NCI-H82 (cell line): ENCODE data around the gene CDK15.

ENCODE experiments used
- DNase-seq: peaks from one replicate; lab custom pipeline; 2025; lab: John Stamatoyannopoulos, UW

Gene CDK15

GRCh38 chr2:201871471-201871870 lies 65.1 kb downstream of the CDK15 start:
- no peak for DNase-seq

- no peak for DNase-seq
Observed at GRCh38 chr2:201872591-201872990, 66.3 kb downstream of the CDK15 start.

GRCh38 chr2:201879996-201880395 lies 73.7 kb downstream of the CDK15 start:
- no peak for DNase-seq

- DNase-seq = no peak
Observed at GRCh38 chr2:201880579-201880978, 74.2 kb downstream of the CDK15 start.

- no peak for DNase-seq
Observed at GRCh38 chr2:201880993-201881611, 74.8 kb downstream of the CDK15 start.

- DNase-seq = no peak
Observed at GRCh38 chr2:201881741-201882140, 75.4 kb downstream of the CDK15 start.

GRCh38 chr2:201882353-201883090 lies 76.2 kb downstream of the CDK15 start:
- peak; percentile 61 for DNase-seq

GRCh38 chr2:201883606-201884369 lies 77.5 kb downstream of the CDK15 start:
- peak; percentile 66 for DNase-seq

GRCh38 chr2:201886504-201886903 lies 80.2 kb downstream of the CDK15 start:
- no peak for DNase-seq

GRCh38 chr2:201887773-201888425 lies 81.6 kb downstream of the CDK15 start:
- DNase-seq = peak; percentile 81

- no peak for DNase-seq
Observed at GRCh38 chr2:201888426-201888800, 82.1 kb downstream of the CDK15 start.

GRCh38 chr2:201890453-201890852 lies 84.1 kb downstream of the CDK15 start:
- DNase-seq = no peak

- DNase-seq = no peak
Observed at GRCh38 chr2:201891676-201892075, 85.3 kb downstream of the CDK15 start.

- no peak for DNase-seq
Observed at GRCh38 chr2:201892516-201892915, 86.2 kb downstream of the CDK15 start.

GRCh38 chr2:201900362-201900761 lies 94.0 kb downstream of the CDK15 start:
- DNase-seq = no peak

GRCh38 chr2:201901786-201902185 lies 95.4 kb downstream of the CDK15 start:
- no peak for DNase-seq

- no peak for DNase-seq
Observed at GRCh38 chr2:201904538-201905420, 98.4 kb downstream of the CDK15 start.

- no peak for DNase-seq
Observed at GRCh38 chr2:201906777-201907562, 100.6 kb downstream of the CDK15 start.

GRCh38 chr2:201907563-201907881 lies 101.2 kb downstream of the CDK15 start:
- DNase-seq = no peak

- DNase-seq = no peak
Observed at GRCh38 chr2:201908901-201909300, 102.6 kb downstream of the CDK15 start.

GRCh38 chr2:201909348-201909747 lies 103.0 kb downstream of the CDK15 start:
- DNase-seq = no peak
